ENCODE data around the gene NCCRP1. TPM values are rescaled to one million over a fixed set of nuclear protein-coding genes. Genes with fewer than 3 reads are reported as not detected.

NCCRP1 gene
- total RNA-seq, 4 donors from 2014 or later, result 367 to 798 (median 407) TPM

- H3K4me3 ChIP-seq (ENCODE audit: low read depth, poor library complexity, severe bottlenecking), result no peak overlapping the region
- intact Hi-C loops (cut with DNase I; ENCODE audit: low total_unique reads), result no loop called here
- no peak for DNase-seq (ENCODE audit: low spot score in 2 of 2)
- WGBS, 2 donors, result 70 to 71% methylated on average over 16 to 21 of the region's 21 CpGs
- TF ChIP-seq CTCF (IDR thresholded peaks at IDR 0.05) (no peak), POLR2A (IDR thresholded peaks at IDR 0.05) (no peak)
These were observed 35.7 kb upstream of the NCCRP1 start for GRCh38 chr19:39160889-39161672.

GRCh38 chr19:39162441-39163043 lies 34.2 kb upstream of the NCCRP1 start:
- intact Hi-C loops (cut with DNase I; ENCODE audit: low total_unique reads), result no loop called here
- TF ChIP-seq POLR2A (IDR thresholded peaks at IDR 0.05) (no peak), CTCF (IDR thresholded peaks at IDR 0.05) (no peak)
- WGBS, 2 donors, result 88 to 89% methylated on average over 15 of the region's 15 CpGs
- no peak for DNase-seq (ENCODE audit: low spot score in 2 of 2)
- no peak overlapping the region for H3K4me3 ChIP-seq (ENCODE audit: low read depth, poor library complexity, severe bottlenecking)

- WGBS, 2 donors, result 81 to 86% methylated on average over 9 of the region's 9 CpGs
- DNase-seq (ENCODE audit: low spot score in 2 of 2), result no peak
- H3K4me3 ChIP-seq (ENCODE audit: low read depth, poor library complexity, severe bottlenecking), result no peak overlapping the region
- intact Hi-C loops (cut with DNase I; ENCODE audit: low total_unique reads), result no loop called here
- TF ChIP-seq POLR2A (IDR thresholded peaks at IDR 0.05) (no peak), CTCF (IDR thresholded peaks at IDR 0.05) (no peak)
These were observed 33.1 kb upstream of the NCCRP1 start for GRCh38 chr19:39163621-39164020.

- intact Hi-C loops (cut with DNase I; ENCODE audit: low total_unique reads), result no loop called here
- no peak for DNase-seq (ENCODE audit: low spot score in 2 of 2)
- no peak overlapping the region for H3K4me3 ChIP-seq (ENCODE audit: low read depth, poor library complexity, severe bottlenecking)
- WGBS, 2 donors, result 88 to 92% methylated on average over 6 of the region's 6 CpGs
- TF ChIP-seq CTCF (IDR thresholded peaks at IDR 0.05) (no peak), POLR2A (IDR thresholded peaks at IDR 0.05) (no peak)
These were observed 32.5 kb upstream of the NCCRP1 start for GRCh38 chr19:39164289-39164688.

GRCh38 chr19:39165857-39166256 lies 30.9 kb upstream of the NCCRP1 start:
- no peak overlapping the region for H3K4me3 ChIP-seq (ENCODE audit: low read depth, poor library complexity, severe bottlenecking)
- intact Hi-C loops (cut with DNase I; ENCODE audit: low total_unique reads), result no loop called here
- WGBS, 2 donors, result 94 to 97% methylated on average over 7 of the region's 7 CpGs
- TF ChIP-seq POLR2A (IDR thresholded peaks at IDR 0.05), result no peak
- no peak for TF ChIP-seq CTCF (IDR thresholded peaks at IDR 0.05)
- no peak for DNase-seq (ENCODE audit: low spot score in 2 of 2)
